CD14-positive monocyte (primary cell): ENCODE data around the gene SLC38A9. TPM values are rescaled to one million over a fixed set of nuclear protein-coding genes. Genes with fewer than 3 reads are reported as not detected.

Experiments
- DNase-seq, 3 donors: peaks; one replicate each; pipeline ENCODE4 v3.0.0-alpha.2; 2011 to 2022
- H2AFZ ChIP-seq: 2 replicates; pipeline ENCODE4 v1.6.0; 2012; ENCODE audit warnings: mild to moderate bottlenecking, low read depth, low read length, inconsistent platforms; ENCODE audit not compliant: insufficient read depth, poor library complexity, severe bottlenecking
- H3K27ac ChIP-seq, 2 donors: 1 replicate in 1 of 2; 2 replicates in 1 of 2; pipeline ENCODE4 v1.5.1; 2012 to 2013; ENCODE audit warnings: low read length in 2 of 2, control low read depth in 1 of 2, inconsistent platforms in 1 of 2, low read depth in 1 of 2, mild to moderate bottlenecking in 1 of 2
- H3K27me3 ChIP-seq, 2 donors: one replicate each; pipeline versions ENCODE4 v1.6.0 to v1.6.1; 2011 to 2013; ENCODE audit warnings: low read length in 2 of 2; ENCODE audit not compliant: control insufficient read depth in 2 of 2, insufficient read depth in 2 of 2
- H3K36me3 ChIP-seq, 2 donors: replicated peaks in 1 of 2; 1 replicate in 1 of 2; 2 replicates in 1 of 2; pipeline versions ENCODE4 v1.5.1 to v1.6.1; 2012 to 2013; ENCODE audit warnings: low read length in 2 of 2, control low read depth in 1 of 2, inconsistent platforms in 1 of 2, mild to moderate bottlenecking in 1 of 2; ENCODE audit not compliant: insufficient read depth in 2 of 2, control insufficient read depth in 1 of 2
- H3K4me1 ChIP-seq, 2 donors: 1 replicate in 1 of 2; 2 replicates in 1 of 2; pipeline versions ENCODE4 v1.5.1 to v1.6.1; 2012 to 2013; ENCODE audit warnings: low read length in 2 of 2, control low read depth in 1 of 2, inconsistent platforms in 1 of 2, mild to moderate bottlenecking in 1 of 2, moderate library complexity in 1 of 2; ENCODE audit not compliant: insufficient read depth in 2 of 2, control insufficient read depth in 1 of 2
- H3K4me2 ChIP-seq: replicated peaks from 2 replicates; pipeline ENCODE3; 2012; ENCODE audit warnings: low read length, moderate library complexity, mild to moderate bottlenecking; ENCODE audit not compliant: poor library complexity, severe bottlenecking; ENCODE audit errors: extremely low read depth
- H3K4me3 ChIP-seq, 3 experiments: fragments of 200-600 bp in 1 of 3; sonication (generic) in 1 of 3; replicated peaks in 1 of 3; 1 replicate in 2 of 3; 2 replicates in 1 of 3; pipeline ENCODE4 v1.5.1; 2011 to 2013; ENCODE audit warnings: low read length in 3 of 3, mild to moderate bottlenecking in 3 of 3, control low read depth in 2 of 3, low read depth in 2 of 3, inconsistent platforms in 1 of 3, moderate library complexity in 1 of 3
- H3K79me2 ChIP-seq: 2 replicates; pipeline ENCODE4 v1.6.0; 2012; ENCODE audit warnings: mild to moderate bottlenecking, control low read depth, inconsistent platforms, low read length, moderate library complexity; ENCODE audit not compliant: insufficient read depth
- H3K9ac ChIP-seq: 2 replicates; pipeline ENCODE4 v1.6.0; 2017; ENCODE audit warnings: low read length, mild to moderate bottlenecking; ENCODE audit not compliant: insufficient read depth, poor library complexity, severe bottlenecking
- H3K9me3 ChIP-seq, 2 donors: replicated peaks in 1 of 2; 1 replicate in 1 of 2; 2 replicates in 1 of 2; pipeline versions ENCODE4 v1.5.1 to v1.6.1; 2012 to 2013; ENCODE audit warnings: low read length in 2 of 2, control low read depth in 1 of 2; ENCODE audit not compliant: control insufficient read depth in 1 of 2, insufficient read depth in 1 of 2
- H4K20me1 ChIP-seq: 2 replicates; pipeline ENCODE4 v1.6.0; 2012; ENCODE audit warnings: mild to moderate bottlenecking, low read length, control low read depth, moderate library complexity; ENCODE audit not compliant: insufficient read depth
- H3K27ac Mint-ChIP-seq, 7 donors: one replicate each; pipeline ENCODE4 v1.8.0; 2020; ENCODE audit warnings: mild to moderate bottlenecking in 7 of 7, mixed read lengths in 7 of 7, moderate library complexity in 6 of 7, inconsistent platforms in 2 of 7
- H3K27me3 Mint-ChIP-seq, 3 donors: one replicate each; pipeline ENCODE4 v1.8.0; 2021 to 2022; ENCODE audit warnings: low read depth in 3 of 3, mild to moderate bottlenecking in 3 of 3, mixed read lengths in 3 of 3, moderate library complexity in 3 of 3, inconsistent platforms in 1 of 3
- H3K36me3 Mint-ChIP-seq, 2 donors: one replicate each; pipeline ENCODE4 v1.8.0; 2020; ENCODE audit warnings: mixed read lengths in 2 of 2, inconsistent platforms in 1 of 2, mild to moderate bottlenecking in 1 of 2
- H3K4me1 Mint-ChIP-seq: one replicate; pipeline ENCODE4 v1.8.0; 2020; ENCODE audit warnings: mild to moderate bottlenecking, mixed read lengths
- H3K4me3 Mint-ChIP-seq, 2 donors: one replicate each; pipeline ENCODE4 v1.8.0; 2020; ENCODE audit warnings: mild to moderate bottlenecking in 2 of 2, mixed read lengths in 2 of 2, moderate library complexity in 1 of 2
- H3K9me3 Mint-ChIP-seq, 7 donors: one replicate each; pipeline ENCODE4 v1.8.0; 2020 to 2022; ENCODE audit warnings: mixed read lengths in 7 of 7, mild to moderate bottlenecking in 6 of 7, moderate library complexity in 6 of 7, inconsistent platforms in 2 of 7
- WGBS: methylation state at CpG from one replicate; pipeline ENCODE4 v1.1.5; 2013; ENCODE audit warnings: missing lambda C conversion rate; ENCODE audit not compliant: insufficient coverage; 5-methylcytosine and 5-hydroxymethylcytosine counted together
- intact Hi-C, 2 donors: fragments of 100-400 bp; cut with micrococcal nuclease; formaldehyde crosslinking; loops; one replicate each; pipeline versions ENCODE4 v1.15.0 to v1.15.1; 2023
- polyA plus RNA-seq, 3 donors: library from polyadenylated mRNA; depleted of rRNA in 1 of 3; unstranded in 2 of 3; stranded (reverse) in 1 of 3; fragments of 300-500 nt in 2 of 3; fragments of >200 nt in 1 of 3; fragmentation: Illumina TruSeq in 2 of 3; gene quantifications; 1 replicate in 2 of 3; 2 replicates in 1 of 3; pipeline ENCODE4 v1.2.3, GENCODE V29; 2012 to 2021
- TF ChIP-seq, protein P1 (sequence below): fragments of 200-600 bp; IDR thresholded peaks from one replicate; pipeline ENCODE4 v1.8.0; 2022; ENCODE audit warnings: antibody characterized with exemption, mild to moderate bottlenecking

The SLC38A9 gene
- polyA plus RNA-seq, 3 donors: 10.7 to 15.2 (median 14.1) TPM

DNA sequence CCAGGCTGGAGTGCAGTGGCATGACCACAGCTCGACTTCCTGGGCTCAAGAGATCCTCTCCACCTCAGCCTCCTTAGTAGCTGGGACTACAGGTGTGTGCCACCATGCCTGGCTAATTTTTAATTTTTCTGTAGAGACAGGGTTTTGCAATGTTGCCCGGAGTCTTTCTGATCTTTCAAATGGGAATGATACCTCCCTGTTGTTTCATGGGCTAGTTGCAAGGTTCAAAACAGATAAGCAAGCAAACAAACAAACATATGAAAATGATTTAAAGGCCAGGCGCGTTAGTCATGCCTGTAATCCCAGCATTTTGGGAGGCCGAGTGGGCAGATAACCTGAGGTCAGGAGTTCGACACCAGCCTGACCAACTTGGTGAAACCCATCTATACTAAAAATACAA, 132.1 kb downstream of the SLC38A9 start:
- H3K9me3 Mint-ChIP-seq: no peaks in the 10 kb centered on the region
- H4K20me1 ChIP-seq: no peaks in the 10 kb centered on the region
- no peak overlapping the region for H3K27ac ChIP-seq
- TF ChIP-seq, protein P1, sequence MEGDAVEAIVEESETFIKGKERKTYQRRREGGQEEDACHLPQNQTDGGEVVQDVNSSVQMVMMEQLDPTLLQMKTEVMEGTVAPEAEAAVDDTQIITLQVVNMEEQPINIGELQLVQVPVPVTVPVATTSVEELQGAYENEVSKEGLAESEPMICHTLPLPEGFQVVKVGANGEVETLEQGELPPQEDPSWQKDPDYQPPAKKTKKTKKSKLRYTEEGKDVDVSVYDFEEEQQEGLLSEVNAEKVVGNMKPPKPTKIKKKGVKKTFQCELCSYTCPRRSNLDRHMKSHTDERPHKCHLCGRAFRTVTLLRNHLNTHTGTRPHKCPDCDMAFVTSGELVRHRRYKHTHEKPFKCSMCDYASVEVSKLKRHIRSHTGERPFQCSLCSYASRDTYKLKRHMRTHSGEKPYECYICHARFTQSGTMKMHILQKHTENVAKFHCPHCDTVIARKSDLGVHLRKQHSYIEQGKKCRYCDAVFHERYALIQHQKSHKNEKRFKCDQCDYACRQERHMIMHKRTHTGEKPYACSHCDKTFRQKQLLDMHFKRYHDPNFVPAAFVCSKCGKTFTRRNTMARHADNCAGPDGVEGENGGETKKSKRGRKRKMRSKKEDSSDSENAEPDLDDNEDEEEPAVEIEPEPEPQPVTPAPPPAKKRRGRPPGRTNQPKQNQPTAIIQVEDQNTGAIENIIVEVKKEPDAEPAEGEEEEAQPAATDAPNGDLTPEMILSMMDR: no peak
- no peaks in the 10 kb centered on the region for H3K36me3 Mint-ChIP-seq
- H2AFZ ChIP-seq: no peak overlapping the region
- no peaks in the 10 kb centered on the region for H3K9me3 ChIP-seq
- peaks cover 0 to 2% (median 1%) of the 10 kb centered on the region in 3 donors for H3K27me3 Mint-ChIP-seq
- H3K4me1 Mint-ChIP-seq: peaks cover 17% of the 10 kb centered on the region
- H3K79me2 ChIP-seq: no peaks in the 10 kb centered on the region
- no peak overlapping the region for H3K4me2 ChIP-seq
- peak overlapping the region in 1 of 7 donors; percentile 53 for H3K27ac Mint-ChIP-seq
- no peaks in the 10 kb centered on the region for H3K36me3 ChIP-seq
- intact Hi-C loops: no loop called here
- H3K4me3 Mint-ChIP-seq: no peak overlapping the region
- WGBS: 94% methylated on average over 3 of the region's 6 CpGs
- no peak for DNase-seq
- H3K4me3 ChIP-seq: no peak overlapping the region
- no peaks in the 10 kb centered on the region for H3K27me3 ChIP-seq
- H3K4me1 ChIP-seq: peaks cover 4 to 7% of the 10 kb centered on the region in 2 donors
- no peak overlapping the region for H3K9ac ChIP-seq

DNA sequence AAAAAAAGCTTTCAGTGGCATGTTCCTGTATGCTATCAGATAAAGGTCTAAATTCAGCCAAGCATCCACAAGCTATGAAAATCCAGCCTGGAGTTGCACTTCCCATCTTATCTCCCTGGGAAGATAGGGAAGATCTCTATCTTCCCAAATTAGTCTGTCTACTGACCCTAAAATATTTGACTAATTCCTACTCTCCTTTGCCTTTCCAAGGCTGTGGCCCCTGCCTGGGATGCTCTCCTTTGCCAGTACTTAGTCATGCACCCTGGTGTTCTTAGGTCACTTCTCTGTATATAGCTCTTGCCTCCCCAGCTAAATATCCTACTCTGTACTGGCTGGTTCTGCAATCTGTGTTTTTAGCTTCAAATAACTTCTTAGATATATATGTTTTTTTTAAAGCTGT, 133.4 kb downstream of the SLC38A9 start:
- H3K36me3 Mint-ChIP-seq: no peaks in the 10 kb centered on the region
- peaks cover 17% of the 10 kb centered on the region for H3K4me1 Mint-ChIP-seq
- H3K9me3 Mint-ChIP-seq: no peaks in the 10 kb centered on the region
- Histone ChIP-seq H3K4me1 (peaks cover 4 to 7% of the 10 kb centered on the region in 2 donors), H3K27me3 (no peaks in the 10 kb centered on the region), H3K4me3 (no peak overlapping the region), H3K36me3 (no peaks in the 10 kb centered on the region), H3K4me2 (no peak overlapping the region), H2AFZ (no peak overlapping the region), H3K79me2 (no peaks in the 10 kb centered on the region), H3K9ac (no peak overlapping the region), H3K9me3 (no peaks in the 10 kb centered on the region), H3K27ac (no peak overlapping the region), H4K20me1 (no peaks in the 10 kb centered on the region)
- intact Hi-C loops: no loop called here
- no peak for DNase-seq
- H3K27me3 Mint-ChIP-seq: peaks cover 1 to 2% (median 2%) of the 10 kb centered on the region in 3 donors
- H3K4me3 Mint-ChIP-seq: no peak overlapping the region
- TF ChIP-seq, protein P1: no peak
- no peak overlapping the region for H3K27ac Mint-ChIP-seq
